WTC11 (cell line): ENCODE measurements around the gene DPF1. TPM values are rescaled to one million over a fixed set of nuclear protein-coding genes. Genes with fewer than 3 reads are reported as not detected.

Source experiments
- ATAC-seq: fragments of 200-7000 bp; cut with Tn5 transposase; 2 replicates; pipeline ENCODE4 v1.10.0; 2021; ENCODE audit warnings: mild to moderate bottlenecking, moderate library complexity
- CTCF ChIA-PET: fragments of 300-600 bp; sonication (Branson Sonifier 250); formaldehyde crosslinking; loops from one replicate; lab custom pipeline; 2021; ENCODE audit warnings: antibody characterized with exemption; lab: Charles Lee
- POLR2A ChIA-PET: fragments of 350-600 bp; sonication (Branson Sonifier 250); formaldehyde crosslinking; loops from one replicate; lab custom pipeline; 2021; ENCODE audit warnings: antibody characterized with exemption; lab: Charles Lee
- DNase-seq: peaks from one replicate; pipeline ENCODE4 v3.0.0; 2021; ENCODE audit warnings: low spot score
- H3K27ac Mint-ChIP-seq: 2 replicates; pipeline ENCODE4 v1.8.0; 2021; ENCODE audit warnings: mixed read lengths
- H3K27me3 Mint-ChIP-seq: 2 replicates; pipeline ENCODE4 v1.8.0; 2021; ENCODE audit warnings: low read depth, mild to moderate bottlenecking, moderate library complexity, mixed read lengths
- H3K36me3 Mint-ChIP-seq: 2 replicates; pipeline ENCODE4 v1.8.0; 2021; ENCODE audit warnings: mixed read lengths
- H3K4me1 Mint-ChIP-seq: 2 replicates; pipeline ENCODE4 v1.8.0; 2022; ENCODE audit warnings: mixed read lengths
- H3K4me3 Mint-ChIP-seq: 2 replicates; pipeline ENCODE4 v1.8.0; 2021; ENCODE audit warnings: mild to moderate bottlenecking, moderate library complexity, mixed read lengths
- H3K9me3 Mint-ChIP-seq: 2 replicates; pipeline ENCODE4 v1.8.0; 2021; ENCODE audit warnings: mixed read lengths
- ARID4B ChIP-seq: sonication (generic); formaldehyde crosslinking; IDR thresholded peaks from 2 replicates; pipeline ENCODE4 v1.8.0; 2023; ENCODE audit warnings: missing genetic modification reagents, mild to moderate bottlenecking, borderline replicate concordance
- ESRRA ChIP-seq: sonication (generic); formaldehyde crosslinking; IDR thresholded peaks from 2 replicates; pipeline ENCODE4 v1.8.1; 2022; ENCODE audit warnings: mild to moderate bottlenecking, missing genetic modification reagents, borderline replicate concordance
- FOXJ3 ChIP-seq: sonication (generic); formaldehyde crosslinking; IDR thresholded peaks from 2 replicates; pipeline ENCODE4 v1.9.0; 2021; ENCODE audit warnings: missing genetic modification reagents, mild to moderate bottlenecking, borderline replicate concordance
- GRHL2 ChIP-seq: fragments of 250-450 bp; sonication (Bioruptor Pico); IDR thresholded peaks from 2 replicates; pipeline ENCODE4 v1.8.0; 2022; ENCODE audit warnings: mild to moderate bottlenecking, moderate library complexity; ENCODE audit not compliant: insufficient replicate concordance, severe bottlenecking
- MYBL2 ChIP-seq: sonication (generic); formaldehyde crosslinking; IDR thresholded peaks from 2 replicates; pipeline ENCODE4 v1.8.1; 2023; ENCODE audit warnings: mild to moderate bottlenecking, moderate library complexity, missing genetic modification reagents
- NR1H2 ChIP-seq: sonication (generic); formaldehyde crosslinking; IDR thresholded peaks from 2 replicates; pipeline ENCODE4 v1.9.0; 2021; ENCODE audit warnings: mild to moderate bottlenecking, moderate library complexity, missing genetic modification reagents
- PREB ChIP-seq: sonication (generic); formaldehyde crosslinking; IDR thresholded peaks from 2 replicates; pipeline ENCODE4 v1.8.1; 2022; ENCODE audit warnings: mild to moderate bottlenecking, missing genetic modification reagents, moderate library complexity, borderline replicate concordance
- RORB ChIP-seq: fragments of 250-450 bp; sonication (Bioruptor Pico); IDR thresholded peaks from 2 replicates; pipeline ENCODE4 v1.9.0; 2021; ENCODE audit warnings: mild to moderate bottlenecking
- STAT6 ChIP-seq: sonication (generic); formaldehyde crosslinking; conservative IDR thresholded peaks from 2 replicates; pipeline ENCODE4 v1.8.1; 2023; ENCODE audit warnings: mild to moderate bottlenecking, low read depth, missing genetic modification reagents, moderate library complexity
- TEAD4 ChIP-seq: sonication (generic); formaldehyde crosslinking; IDR thresholded peaks from 2 replicates; pipeline ENCODE4 v1.8.0; 2022; ENCODE audit warnings: mild to moderate bottlenecking, missing genetic modification reagents
- ZBTB43 ChIP-seq: sonication (generic); formaldehyde crosslinking; IDR thresholded peaks from 2 replicates; pipeline ENCODE4 v1.8.1; 2023; ENCODE audit warnings: mild to moderate bottlenecking, missing genetic modification reagents
- ZNF121 ChIP-seq: sonication (generic); formaldehyde crosslinking; IDR thresholded peaks from 2 replicates; pipeline ENCODE4 v1.8.0; 2023; ENCODE audit warnings: missing genetic modification reagents
- ZNF281 ChIP-seq: sonication (generic); formaldehyde crosslinking; IDR thresholded peaks from 2 replicates; pipeline ENCODE4 v1.8.0; 2023; ENCODE audit warnings: mild to moderate bottlenecking, missing genetic modification reagents
- ZNF532 ChIP-seq: fragments of 250-450 bp; sonication (Bioruptor Pico); IDR thresholded peaks from 2 replicates; pipeline ENCODE4 v1.9.0; 2021; ENCODE audit warnings: mild to moderate bottlenecking, borderline replicate concordance
- ZSCAN18 ChIP-seq: fragments of 250-450 bp; sonication (Bioruptor Pico); IDR thresholded peaks from 2 replicates; pipeline ENCODE4 v2.1.2; 2022; ENCODE audit warnings: mild to moderate bottlenecking, moderate library complexity
- total RNA-seq: library from RNA; stranded (reverse); gene quantifications from 3 replicates; pipeline ENCODE4 v1.2.3, GENCODE V29; 2021

DPF1 gene
- total RNA-seq, 1 experiment from 2014 or later: 6.8 TPM

GRCh38 chr19:38264486-38265212 lies 40.6 kb upstream of the DPF1 start, which contains the start of gene SPINT2:
Gene SPINT2 (plus strand): TSS chr19:38264573. CDS start chr19:38264893, 320 bp downstream.
- no peaks in the 10 kb centered on the region for H3K9me3 Mint-ChIP-seq
- ATAC-seq (peak; percentile 64), DNase-seq (peak; percentile 93)
- peak within 1 kb of the TSS; percentile 99 for H3K4me3 Mint-ChIP-seq
- no peaks in the 10 kb centered on the region; the same call in 1 of the 2 replicates for H3K36me3 Mint-ChIP-seq
- peaks cover 53% of the 10 kb centered on the region for H3K4me1 Mint-ChIP-seq
- H3K27me3 Mint-ChIP-seq: no peaks in the 10 kb centered on the region
- CTCF ChIA-PET: interaction anchor here (0.7 to 5.8 kb wide), 17 partner anchors 8 to 408 kb away, joined by 3 to 50 read pairs (median 5); partner anchors contain the start of genes CATSPERG, FAM98C, GGN and PPP1R14A
- peak within 1 kb of the TSS; percentile 99 for H3K27ac Mint-ChIP-seq
- POLR2A ChIA-PET: interaction anchor here (0.5 to 2.5 kb wide), 10 partner anchors 8 to 585 kb away, joined by 3 to 20 read pairs (median 3); partner anchors contain the start of genes C19orf33, GGN, PPP1R14A and PSMD8
- TF ChIP-seq GRHL2 (CRISPR knock-in tag): no peak
- no peak for TF ChIP-seq ZNF532 (CRISPR knock-in tag)
- TF ChIP-seq NR1H2: no peak
- no peak for TF ChIP-seq PREB (CRISPR knock-in tag)
- peak; percentile 14; the same call in 1 of the 2 replicates for TF ChIP-seq ZNF281 (CRISPR knock-in tag)
- TF ChIP-seq ESRRA (CRISPR knock-in tag): peak; percentile 50; the same call in 1 of the 2 replicates
- TF ChIP-seq MYBL2 (CRISPR knock-in tag): peak; percentile 78; the same call in 1 of the 2 replicates
- TF ChIP-seq TEAD4 (CRISPR knock-in tag): no peak
- TF ChIP-seq ZSCAN18: no peak
- peak; percentile 98 for TF ChIP-seq ZNF121 (CRISPR knock-in tag)
- peak; percentile 95; the same call in 1 of the 2 replicates for TF ChIP-seq STAT6 (CRISPR knock-in tag)
- TF ChIP-seq ARID4B (CRISPR knock-in tag): peak; percentile 66; the same call in 1 of the 2 replicates
- TF ChIP-seq RORB: no peak
- peak; percentile 60; the same call in 1 of the 2 replicates for TF ChIP-seq ZBTB43
- TF ChIP-seq FOXJ3: no peak
